GM19397 (cell line): ENCODE results near the gene TIMM8A.
A peak's percentile ranks its signal among the peaks of the same experiment; 100 is the strongest.

ENCODE experiments used
- ATAC-seq: cut with Tn5 transposase; IDR thresholded peaks from one replicate; pipeline ENCODE4 v1.9.1; 2021; ENCODE audit warnings: mild to moderate bottlenecking, moderate library complexity; ENCODE audit not compliant: unreplicated experiment

The TIMM8A gene

GRCh38 chrX:101348452-101349192 lies at the start of gene TIMM8A:
TIMM8A (minus strand) TSS chrX:101348742; CDS start chrX:101348664, 78 bp downstream.
- ATAC-seq: peak; percentile 99

- no peak for ATAC-seq
Measured at GRCh38 chrX:101397779-101398178, 49.2 kb upstream of the TIMM8A start.

- no peak for ATAC-seq
Measured at GRCh38 chrX:101395789-101396188, 47.2 kb upstream of the TIMM8A start.

- no peak for ATAC-seq
Measured at GRCh38 chrX:101394372-101394771, 45.8 kb upstream of the TIMM8A start.

- ATAC-seq: no peak
Measured at GRCh38 chrX:101393530-101394305, 45.2 kb upstream of the TIMM8A start.

- no peak for ATAC-seq
Measured at GRCh38 chrX:101391831-101392230, 43.3 kb upstream of the TIMM8A start.

GRCh38 chrX:101390664-101391525 lies 42.4 kb upstream of the TIMM8A start, which contains the start of gene RPL36A:
RPL36A (plus strand) TSS chrX:101391011; CDS start chrX:101391044, 33 bp downstream.
- ATAC-seq: peak; percentile 85

GRCh38 chrX:101388604-101389003 lies 40.1 kb upstream of the TIMM8A start:
- no peak for ATAC-seq

- no peak for ATAC-seq
Measured at GRCh38 chrX:101386542-101386885, 38.0 kb upstream of the TIMM8A start.

- peak; percentile 53 for ATAC-seq
Measured at GRCh38 chrX:101385795-101386541, 37.4 kb upstream of the TIMM8A start, which contains the start of gene BTK. BTK (minus strand) TSS chrX:101386191; CDS start chrX:101375284, 10,907 bp downstream.

GRCh38 chrX:101385026-101385684 lies 36.6 kb upstream of the TIMM8A start:
- ATAC-seq: no peak

- ATAC-seq: peak; percentile 68
Measured at GRCh38 chrX:101383679-101384205, 35.2 kb upstream of the TIMM8A start.

- ATAC-seq: no peak
Measured at GRCh38 chrX:101377547-101377946, 29.0 kb upstream of the TIMM8A start.

- peak; percentile 65 for ATAC-seq
Measured at GRCh38 chrX:101370888-101371504, 22.5 kb upstream of the TIMM8A start.

GRCh38 chrX:101369687-101370086 lies 21.1 kb upstream of the TIMM8A start:
- no peak for ATAC-seq

- ATAC-seq: no peak
Measured at GRCh38 chrX:101368800-101369199, 20.3 kb upstream of the TIMM8A start.

GRCh38 chrX:101365301-101365795 lies 16.8 kb upstream of the TIMM8A start:
- no peak for ATAC-seq

GRCh38 chrX:101362757-101363156 lies 14.2 kb upstream of the TIMM8A start:
- ATAC-seq: no peak

- ATAC-seq: no peak
Measured at GRCh38 chrX:101362116-101362515, 13.6 kb upstream of the TIMM8A start.
